Osteoblast (primary cell): ENCODE measurements around the gene PODXL2. TPM values are rescaled to one million over a fixed set of nuclear protein-coding genes. Genes with fewer than 3 reads are reported as not detected.
A peak's percentile ranks its signal among the peaks of the same experiment; 100 is the strongest.
"Not testable (repeated sequence)": the region's sequence is repeated elsewhere in the genome, so short reads cannot be mapped to it uniquely, and the experiment has no call there.

Experiments used
- DNase-seq: peaks from one replicate; pipeline ENCODE4 v3.0.0; 2011; ENCODE audit warnings: low spot score, mixed read lengths; ENCODE audit not compliant: insufficient read length; ENCODE audit errors: missing footprints
- H2AFZ ChIP-seq: 2 replicates; pipeline ENCODE4 v1.6.0; 2011; ENCODE audit warnings: mild to moderate bottlenecking, low read length
- H3K27ac ChIP-seq: 2 replicates; pipeline ENCODE4 v1.5.1; 2011; ENCODE audit warnings: mild to moderate bottlenecking, low read depth, low read length, moderate library complexity
- H3K27me3 ChIP-seq: 2 replicates; pipeline ENCODE4 v1.6.0; 2012; ENCODE audit warnings: mild to moderate bottlenecking, control low read depth, inconsistent platforms, low read length, moderate library complexity; ENCODE audit not compliant: insufficient read depth
- H3K36me3 ChIP-seq: 2 replicates; pipeline ENCODE4 v1.5.1; 2011; ENCODE audit warnings: mild to moderate bottlenecking, low read length, control low read depth, moderate library complexity; ENCODE audit not compliant: insufficient read depth
- H3K4me1 ChIP-seq: 2 replicates; pipeline ENCODE4 v1.5.1; 2011; ENCODE audit warnings: mild to moderate bottlenecking, low read length, control low read depth, moderate library complexity; ENCODE audit not compliant: insufficient read depth
- H3K4me2 ChIP-seq: 2 replicates; pipeline ENCODE4 v1.6.0; 2011; ENCODE audit warnings: mild to moderate bottlenecking, low read length; ENCODE audit not compliant: insufficient read depth
- H3K4me3 ChIP-seq: fragments of 200-600 bp; sonication (generic); 3 replicates; pipeline ENCODE4 v1.5.1; 2012; ENCODE audit warnings: mild to moderate bottlenecking, low read length, inconsistent platforms; ENCODE audit not compliant: insufficient read depth
- H3K79me2 ChIP-seq: 2 replicates; pipeline ENCODE4 v1.6.0; 2012; ENCODE audit warnings: mild to moderate bottlenecking, low read length, control low read depth, inconsistent platforms; ENCODE audit not compliant: insufficient read depth
- H3K9me3 ChIP-seq: 2 replicates; pipeline ENCODE4 v1.5.1; 2011; ENCODE audit warnings: low read depth, low read length, control low read depth
- H4K20me1 ChIP-seq: 2 replicates; pipeline ENCODE4 v1.6.0; 2012; ENCODE audit warnings: mild to moderate bottlenecking, low read length, control low read depth; ENCODE audit not compliant: insufficient read depth
- CTCF ChIP-seq: IDR thresholded peaks from 2 replicates; pipeline ENCODE4 v1.5.1; 2011; ENCODE audit warnings: mild to moderate bottlenecking, low read depth, low read length, moderate library complexity; ENCODE audit errors: extremely low read depth
- total RNA-seq: library from RNA; depleted of rRNA; stranded (reverse); fragments of >200 nt; gene quantifications from 2 replicates; pipeline ENCODE4 v1.2.3, GENCODE V29; 2012

Gene PODXL2
- total RNA-seq, 1 donor: 0.36 TPM

- no peak for TF ChIP-seq CTCF
- peaks cover 28% of the 10 kb centered on the region for H3K36me3 ChIP-seq
- H3K4me2 ChIP-seq: no peak overlapping the region
- no peaks in the 10 kb centered on the region for H3K9me3 ChIP-seq
- peaks cover 5% of the 10 kb centered on the region for H3K4me1 ChIP-seq
- no peaks in the 10 kb centered on the region for H3K27me3 ChIP-seq
- H2AFZ ChIP-seq: no peak overlapping the region
- H3K27ac ChIP-seq: no peak overlapping the region
- peaks cover 7% of the 10 kb centered on the region for H3K79me2 ChIP-seq
- no peak overlapping the region for H3K4me3 ChIP-seq
- H4K20me1 ChIP-seq: no peaks in the 10 kb centered on the region
- no peak for DNase-seq
Observed at GRCh38 chr3:127604035-127604434, 24.9 kb upstream of the PODXL2 start.

- H3K4me3 ChIP-seq: no peak overlapping the region
- peak; percentile 25 for DNase-seq
- H3K36me3 ChIP-seq: peaks cover 33% of the 10 kb centered on the region
- H4K20me1 ChIP-seq: no peaks in the 10 kb centered on the region
- no peak for TF ChIP-seq CTCF
- no peak overlapping the region for H2AFZ ChIP-seq
- peaks cover 2% of the 10 kb centered on the region for H3K79me2 ChIP-seq
- no peaks in the 10 kb centered on the region for H3K4me1 ChIP-seq
- H3K4me2 ChIP-seq: no peak overlapping the region
- H3K27me3 ChIP-seq: no peaks in the 10 kb centered on the region
- no peaks in the 10 kb centered on the region for H3K9me3 ChIP-seq
- H3K27ac ChIP-seq: no peak overlapping the region
Observed at GRCh38 chr3:127604546-127605165, 24.3 kb upstream of the PODXL2 start.

- not testable (repeated sequence) for H3K27me3 ChIP-seq, H4K20me1 ChIP-seq, H2AFZ ChIP-seq, H3K9me3 ChIP-seq, H3K4me3 ChIP-seq, H3K27ac ChIP-seq, H3K4me2 ChIP-seq, H3K79me2 ChIP-seq, H3K4me1 ChIP-seq
- DNase-seq: peak; percentile 60
- H3K36me3 ChIP-seq: peaks cover 37% of the 10 kb centered on the region
Observed at GRCh38 chr3:127605547-127605946, 23.4 kb upstream of the PODXL2 start.

- no peaks in the 10 kb centered on the region for H3K9me3 ChIP-seq
- no peak overlapping the region for H2AFZ ChIP-seq
- H3K36me3 ChIP-seq: peaks cover 40% of the 10 kb centered on the region
Observed at GRCh38 chr3:127606086-127606805, 22.7 kb upstream of the PODXL2 start.

More at GRCh38 chr3:127606086-127606805, 22.7 kb upstream of the PODXL2 start:
- no peak overlapping the region for H3K4me2 ChIP-seq
- DNase-seq: no peak
- H3K4me1 ChIP-seq: no peaks in the 10 kb centered on the region
- H4K20me1 ChIP-seq: no peaks in the 10 kb centered on the region
- no peak for TF ChIP-seq CTCF
- H3K4me3 ChIP-seq: no peak overlapping the region
- peaks cover 2% of the 10 kb centered on the region for H3K79me2 ChIP-seq
- H3K27ac ChIP-seq: no peak overlapping the region
- no peaks in the 10 kb centered on the region for H3K27me3 ChIP-seq
